Stomach (tissue), 9 donors: ENCODE data around the gene AGAP1. TPM values are rescaled to one million over a fixed set of nuclear protein-coding genes. Genes with fewer than 3 reads are reported as not detected.

Experiments
- DNase-seq, 2 donors: peaks; one replicate each; pipeline versions ENCODE4 v3.0.0 to v3.0.0-alpha.2; 2013 to 2019
- H3K27ac ChIP-seq, 5 donors: fragments of 200-600 bp in 4 of 5; sonication (generic) in 4 of 5; one replicate each; pipeline ENCODE4 v1.5.1; 2013 to 2019; ENCODE audit warnings: mild to moderate bottlenecking in 1 of 5, moderate library complexity in 1 of 5
- H3K27me3 ChIP-seq, 3 donors: fragments of 200-600 bp; sonication (generic); one replicate each; pipeline ENCODE4 v1.5.1; 2017 to 2019; ENCODE audit warnings: mixed run types in 1 of 3
- H3K36me3 ChIP-seq, 4 donors: fragments of 200-600 bp; sonication (generic); 1 replicate in 3 of 4; 2 replicates in 1 of 4; pipeline ENCODE4 v1.5.1; 2016 to 2019
- H3K4me1 ChIP-seq, 4 donors: fragments of 200-600 bp; sonication (generic); one replicate each; pipeline ENCODE4 v1.5.1; 2016 to 2019
- H3K4me3 ChIP-seq, 4 donors: fragments of 200-600 bp; sonication (generic) in 3 of 4; one replicate each; pipeline ENCODE4 v1.5.1; 2016 to 2019; ENCODE audit warnings: mild to moderate bottlenecking in 1 of 4
- H3K9me3 ChIP-seq, 4 donors: fragments of 200-600 bp; sonication (generic); one replicate each; pipeline ENCODE4 v1.5.1; 2016 to 2019
- EP300 ChIP-seq: sonication (generic); formaldehyde crosslinking; IDR thresholded peaks from one replicate; pipeline ENCODE4 v1.6.1; 2017; ENCODE audit warnings: antibody characterized with exemption
- POLR2A ChIP-seq, 4 donors: fragments of 450-650 bp; IDR thresholded peaks; one replicate each; pipeline ENCODE4 v1.6.1; 2016; ENCODE audit warnings: antibody characterized with exemption in 4 of 4, control low read depth in 2 of 4, mild to moderate bottlenecking in 1 of 4, moderate library complexity in 1 of 4
- POLR2AphosphoS5 ChIP-seq, 3 donors: sonication (generic); formaldehyde crosslinking; IDR thresholded peaks; one replicate each; pipeline ENCODE4 v1.6.1; 2016; ENCODE audit warnings: antibody characterized with exemption in 3 of 3
- WGBS, 5 donors: extraction: QIAGEN DNeasy Blood & Tissue Kit in 3 of 5; methylation state at CpG; one replicate each; pipeline versions ENCODE4 v1.1.5 to v1.1.7; 2013 to 2018; 5-methylcytosine and 5-hydroxymethylcytosine counted together
- intact Hi-C: fragments of 100-400 bp; cut with DNase I; formaldehyde crosslinking; loops from one replicate; pipeline ENCODE4 v1.15.1; 2023; ENCODE audit warnings: low total_unique reads
- polyA plus RNA-seq, 3 donors: library from polyadenylated mRNA; stranded (reverse); fragments of 200-250 nt; gene quantifications; one replicate each; pipeline ENCODE4 v1.2.3, GENCODE V29; 2013
- total RNA-seq, 5 donors: library from RNA; depleted of rRNA; stranded (reverse); fragments of >200 nt; gene quantifications; one replicate each; pipeline versions ENCODE4 v1.1.0 to v1.2.3, GENCODE V29; 2014 to 2016
- TF ChIP-seq, protein P1 (sequence below), 7 experiments: fragments of 450-650 bp in 4 of 7; fragments of 200-600 bp in 3 of 7; sonication (generic) in 3 of 7; IDR thresholded peaks; one replicate each; pipeline ENCODE4 v1.5.1; 2016 to 2019; ENCODE audit warnings: antibody characterized with exemption in 7 of 7, control low read depth in 2 of 7, mild to moderate bottlenecking in 1 of 7
- donor health status: healthy with polysubstance abuse.
- donor health status: Bipolar disorder and iron deficiency.
- donor health status: healthy.

AGAP1 gene
- total and polyA plus RNA-seq, 8 donors, result 4.2 to 139 (median 35.0) TPM

DNA sequence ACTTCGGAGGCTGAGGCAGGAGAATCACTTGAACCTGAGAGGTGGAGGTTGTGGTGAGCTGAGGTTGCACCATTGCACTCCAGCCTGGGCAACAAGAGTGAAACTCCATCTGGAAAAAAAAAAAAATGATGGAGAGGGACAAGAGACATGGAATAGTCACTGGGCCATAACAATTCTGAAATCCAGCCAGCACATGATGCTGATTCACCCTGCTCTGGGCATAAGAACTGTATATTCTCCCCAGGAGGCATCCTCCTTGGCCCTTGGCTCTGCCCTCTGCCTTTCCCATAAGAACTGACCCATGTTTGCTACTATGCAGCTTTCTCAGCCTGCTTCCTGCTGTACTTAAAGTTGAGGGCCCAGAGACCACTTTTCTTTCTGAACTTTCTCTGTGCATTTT lies 376.7 kb downstream of the AGAP1 start:
- intact Hi-C loops, result no loop called here
- WGBS, 5 donors, result 88 to 100% (median 96%) methylated on average over 1 of the region's 1 CpG
- peaks cover 0 to 15% (median 0%) of the 10 kb centered on the region in 4 donors for H3K36me3 ChIP-seq
- H3K4me1 ChIP-seq, result no peaks in the 10 kb centered on the region
- no peaks in the 10 kb centered on the region for H3K27me3 ChIP-seq
- no peak overlapping the region for H3K4me3 ChIP-seq
- H3K9me3 ChIP-seq, result peaks cover 0 to 20% (median 11%) of the 10 kb centered on the region in 4 donors
- H3K27ac ChIP-seq, result no peak overlapping the region
- TF ChIP-seq POLR2AphosphoS5 (IDR thresholded peaks at IDR 0.05) (no peak), EP300 (no peak), POLR2A (IDR thresholded peaks at IDR 0.05) (no peak)
- TF ChIP-seq, protein P1, sequence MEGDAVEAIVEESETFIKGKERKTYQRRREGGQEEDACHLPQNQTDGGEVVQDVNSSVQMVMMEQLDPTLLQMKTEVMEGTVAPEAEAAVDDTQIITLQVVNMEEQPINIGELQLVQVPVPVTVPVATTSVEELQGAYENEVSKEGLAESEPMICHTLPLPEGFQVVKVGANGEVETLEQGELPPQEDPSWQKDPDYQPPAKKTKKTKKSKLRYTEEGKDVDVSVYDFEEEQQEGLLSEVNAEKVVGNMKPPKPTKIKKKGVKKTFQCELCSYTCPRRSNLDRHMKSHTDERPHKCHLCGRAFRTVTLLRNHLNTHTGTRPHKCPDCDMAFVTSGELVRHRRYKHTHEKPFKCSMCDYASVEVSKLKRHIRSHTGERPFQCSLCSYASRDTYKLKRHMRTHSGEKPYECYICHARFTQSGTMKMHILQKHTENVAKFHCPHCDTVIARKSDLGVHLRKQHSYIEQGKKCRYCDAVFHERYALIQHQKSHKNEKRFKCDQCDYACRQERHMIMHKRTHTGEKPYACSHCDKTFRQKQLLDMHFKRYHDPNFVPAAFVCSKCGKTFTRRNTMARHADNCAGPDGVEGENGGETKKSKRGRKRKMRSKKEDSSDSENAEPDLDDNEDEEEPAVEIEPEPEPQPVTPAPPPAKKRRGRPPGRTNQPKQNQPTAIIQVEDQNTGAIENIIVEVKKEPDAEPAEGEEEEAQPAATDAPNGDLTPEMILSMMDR (IDR thresholded peaks at IDR 0.05), result no peak
- DNase-seq, result no peak

DNA sequence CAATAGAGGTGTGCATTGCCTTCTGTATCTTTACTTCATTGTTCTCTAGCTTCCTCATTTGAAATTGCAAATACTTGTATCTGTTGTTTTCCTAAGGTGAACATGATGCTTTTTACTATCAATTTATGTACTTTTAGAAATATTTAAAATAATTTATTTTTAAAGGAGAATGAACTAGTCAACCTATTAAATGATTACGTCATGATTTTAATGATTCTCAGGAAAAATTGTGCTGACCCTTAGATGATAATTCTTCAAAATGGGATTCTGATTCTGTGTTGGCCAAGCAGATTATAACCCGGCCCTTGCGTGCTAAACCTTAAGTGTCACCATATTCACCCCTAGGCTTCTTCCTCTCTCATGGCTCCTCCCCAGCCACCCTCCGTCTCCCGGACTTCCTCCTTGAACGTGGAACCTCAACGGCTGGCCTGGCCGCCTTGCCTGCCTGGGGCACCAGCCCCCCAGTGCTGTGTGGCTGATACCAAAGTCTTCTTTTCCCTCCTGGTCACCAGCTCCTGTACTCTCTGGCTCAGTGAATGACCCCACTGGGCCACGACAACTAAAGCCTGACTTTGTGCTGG lies 382.3 kb downstream of the AGAP1 start:
- peaks cover 0 to 6% (median 0%) of the 10 kb centered on the region in 4 donors for H3K36me3 ChIP-seq
- 87 to 94% (median 92%) methylated on average over 9 of the region's 9 CpGs for WGBS, 5 donors
- no peak overlapping the region for H3K27ac ChIP-seq
- peaks cover 0 to 2% (median under 1%) of the 10 kb centered on the region in 4 donors for H3K9me3 ChIP-seq
- TF ChIP-seq, protein P1 (IDR thresholded peaks at IDR 0.05), result no peak
- TF ChIP-seq EP300 (no peak), POLR2AphosphoS5 (IDR thresholded peaks at IDR 0.05) (no peak), POLR2A (IDR thresholded peaks at IDR 0.05) (no peak)
- no peaks in the 10 kb centered on the region for H3K4me1 ChIP-seq
- intact Hi-C loops, result no loop called here
- DNase-seq, result no peak
- no peak overlapping the region for H3K4me3 ChIP-seq
- H3K27me3 ChIP-seq, result no peaks in the 10 kb centered on the region

DNA sequence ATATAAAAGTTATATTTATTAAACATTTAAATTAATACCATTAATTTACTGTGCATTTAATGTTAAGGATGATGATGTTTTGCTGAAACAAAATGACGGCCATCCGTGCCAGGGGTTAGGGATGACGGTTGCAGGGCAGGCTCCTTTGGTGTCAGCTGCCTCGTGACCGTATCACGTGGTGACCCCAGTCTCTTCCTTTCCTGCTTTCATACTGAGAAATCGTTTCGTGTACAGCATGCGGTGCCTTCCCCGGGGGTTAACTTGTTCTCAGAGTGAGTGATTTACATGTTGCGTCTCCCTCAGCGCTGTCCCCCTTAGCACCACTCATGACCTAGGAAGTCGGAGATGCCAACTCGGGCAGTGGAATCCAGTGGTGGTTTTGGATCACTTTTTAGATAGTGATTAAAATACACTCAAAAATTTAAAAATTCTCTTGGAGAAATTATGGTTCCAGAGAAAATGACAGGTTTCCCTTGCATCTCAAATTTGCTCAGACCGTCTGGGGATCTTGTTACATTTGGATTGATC lies 383.5 kb downstream of the AGAP1 start:
- no peaks in the 10 kb centered on the region for H3K9me3 ChIP-seq
- peaks cover 0 to 6% (median 0%) of the 10 kb centered on the region in 4 donors for H3K36me3 ChIP-seq
- intact Hi-C loops, result no loop called here
- no peak for DNase-seq
- WGBS, 5 donors, result 82 to 89% (median 86%) methylated on average over 15 of the region's 15 CpGs
- H3K4me3 ChIP-seq, result no peak overlapping the region
- no peaks in the 10 kb centered on the region for H3K27me3 ChIP-seq
- H3K4me1 ChIP-seq, result no peaks in the 10 kb centered on the region
- TF ChIP-seq POLR2AphosphoS5 (IDR thresholded peaks at IDR 0.05), result no peak
- no peak for TF ChIP-seq EP300
- no peak for TF ChIP-seq POLR2A (IDR thresholded peaks at IDR 0.05)
- TF ChIP-seq, protein P1 (IDR thresholded peaks at IDR 0.05), result no peak
- no peak overlapping the region for H3K27ac ChIP-seq

DNA sequence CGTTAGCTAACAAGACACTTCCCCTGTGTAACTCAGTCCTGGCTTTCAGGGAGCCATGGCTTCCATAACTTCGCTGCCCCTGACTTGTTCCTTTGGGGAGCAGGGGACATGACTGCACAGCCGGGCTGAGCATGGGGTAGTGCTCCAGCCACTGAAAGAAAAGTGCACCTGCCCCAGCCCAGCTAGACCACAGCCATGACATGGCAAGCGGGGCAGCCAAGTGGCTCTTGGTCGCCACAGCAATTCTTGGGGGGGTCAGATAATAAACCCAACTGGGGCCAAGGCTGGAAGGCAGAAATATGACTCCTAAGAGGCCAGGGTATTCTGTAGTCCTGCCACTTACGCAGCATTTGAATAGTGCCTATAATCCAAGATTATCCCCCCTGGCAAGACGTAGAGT lies 385.3 kb downstream of the AGAP1 start:
- Histone ChIP-seq H3K27me3 (no peaks in the 10 kb centered on the region), H3K4me1 (no peaks in the 10 kb centered on the region), H3K27ac (no peak overlapping the region), H3K36me3 (peaks cover 0 to 6% (median 3%) of the 10 kb centered on the region in 4 donors), H3K9me3 (no peaks in the 10 kb centered on the region), H3K4me3 (no peak overlapping the region)
- WGBS, 5 donors, result 94 to 98% (median 96%) methylated on average over 6 to 7 of the region's 7 CpGs
- TF ChIP-seq POLR2A (IDR thresholded peaks at IDR 0.05), result no peak
- no peak for TF ChIP-seq POLR2AphosphoS5 (IDR thresholded peaks at IDR 0.05)
- TF ChIP-seq EP300, result no peak
- TF ChIP-seq, protein P1 (IDR thresholded peaks at IDR 0.05), result no peak
- no peak for DNase-seq
- intact Hi-C loops, result no loop called here
